ENCODE measurements around the gene PISD. TPM values are rescaled to one million over a fixed set of nuclear protein-coding genes. Genes with fewer than 3 reads are reported as not detected.
"Not testable (repeated sequence)": the region's sequence is repeated elsewhere in the genome, so short reads cannot be mapped to it uniquely, and the experiment has no call there.

Gene PISD
- total RNA-seq, 2 experiments from 2014 or later = 33.9 to 35.9 TPM

- no peaks in the 10 kb centered on the region for H3K27me3 Mint-ChIP-seq
- peak; percentile 0 for DNase-seq
- no peaks in the 10 kb centered on the region for H3K9me3 Mint-ChIP-seq
- no peak for ATAC-seq
- H3K4me1 Mint-ChIP-seq (ENCODE audit: low read depth) = no peaks in the 10 kb centered on the region
- H3K36me3 Mint-ChIP-seq (ENCODE audit: low read depth) = peaks cover 31% of the 10 kb centered on the region
- no peak overlapping the region for H3K4me3 Mint-ChIP-seq
- intact Hi-C loops (cut with micrococcal nuclease) = no loop called here
- POLR2A ChIA-PET = interaction anchor here (0.6 to 2.8 kb wide), 5 partner anchors 11 to 144 kb away, joined by 3 to 11 read pairs (median 3); no protein-coding TSS in a partner anchor
- CTCF ChIA-PET = no interaction called here
- H3K27ac Mint-ChIP-seq = no peak overlapping the region
- TF ChIP-seq CTCF (IDR thresholded peaks at IDR 0.05) = no peak
Observed at GRCh38 chr22:31603081-31603525, 58.9 kb downstream of the PISD start.

GRCh38 chr22:31602259-31602952, 59.6 kb downstream of the PISD start:
- ChIA-PET CTCF (no interaction called here), POLR2A (interaction anchor here (1.0 to 1.5 kb wide), 2 partner anchors 12 to 22 kb away, joined by 4 to 8 read pairs; no protein-coding TSS in a partner anchor)
- Mint-ChIP-seq H3K4me1 (ENCODE audit: low read depth) (no peaks in the 10 kb centered on the region), H3K4me3 (no peak overlapping the region), H3K9me3 (no peaks in the 10 kb centered on the region), H3K27ac (no peak overlapping the region), H3K36me3 (ENCODE audit: low read depth) (peaks cover 28% of the 10 kb centered on the region), H3K27me3 (no peaks in the 10 kb centered on the region)
- TF ChIP-seq CTCF (IDR thresholded peaks at IDR 0.05) = no peak
- intact Hi-C loops (cut with micrococcal nuclease) = no loop called here
- DNase-seq = no peak
- ATAC-seq = no peak

DNA sequence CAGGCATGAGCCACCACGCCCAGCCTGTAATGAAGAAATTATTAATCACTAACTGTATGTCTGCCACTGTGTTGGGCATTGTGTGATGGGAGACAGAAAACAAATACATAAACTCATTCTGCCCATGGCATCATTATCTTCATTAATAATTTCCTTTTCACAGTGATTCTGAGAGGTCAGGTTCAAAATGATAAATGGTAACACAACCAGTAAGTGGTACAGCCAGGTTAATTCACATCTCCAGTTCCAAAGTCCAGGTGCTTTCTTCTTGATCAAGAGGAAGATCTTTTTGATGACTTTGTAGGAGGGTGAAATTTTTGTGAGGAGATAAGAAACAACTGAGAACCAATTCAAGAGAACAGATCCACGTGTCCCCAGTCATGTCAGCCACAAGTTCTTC, 66.7 kb downstream of the PISD start:
- CTCF ChIA-PET = no interaction called here

GRCh38 chr22:31590161-31590560, 71.9 kb downstream of the PISD start:
- ATAC-seq; DNase-seq; CTCF ChIA-PET; intact Hi-C loops (cut with micrococcal nuclease); H3K4me3 Mint-ChIP-seq; POLR2A ChIA-PET; H3K27ac Mint-ChIP-seq; H3K27me3 Mint-ChIP-seq; H3K9me3 Mint-ChIP-seq: not testable (repeated sequence)
- peaks cover 45% of the 10 kb centered on the region for H3K36me3 Mint-ChIP-seq (ENCODE audit: low read depth)
- peaks cover 15% of the 10 kb centered on the region for H3K4me1 Mint-ChIP-seq (ENCODE audit: low read depth)

More for the DNA sequence above, 66.7 kb downstream of the PISD start:
- no peak for TF ChIP-seq CTCF (IDR thresholded peaks at IDR 0.05)
- POLR2A ChIA-PET = interaction anchor here (1.2 kb wide), 1 partner anchor 9 kb away, joined by 4 read pairs; no protein-coding TSS in a partner anchor
- peak overlapping the region; percentile 59 for H3K27ac Mint-ChIP-seq
- no peak overlapping the region for H3K4me3 Mint-ChIP-seq
- DNase-seq = no peak
- H3K4me1 Mint-ChIP-seq (ENCODE audit: low read depth) = no peaks in the 10 kb centered on the region
- no peaks in the 10 kb centered on the region for H3K9me3 Mint-ChIP-seq
- intact Hi-C loops (cut with micrococcal nuclease) = no loop called here
- no peak for ATAC-seq
- no peaks in the 10 kb centered on the region for H3K27me3 Mint-ChIP-seq
- H3K36me3 Mint-ChIP-seq (ENCODE audit: low read depth) = peaks cover 22% of the 10 kb centered on the region

GRCh38 chr22:31588970-31589675, 72.9 kb downstream of the PISD start:
- ChIA-PET CTCF (no interaction called here), POLR2A (interaction anchor here (0.6 to 0.7 kb wide), 2 partner anchors 56 to 129 kb away, joined by 3 to 4 read pairs; no protein-coding TSS in a partner anchor)
- ATAC-seq (no peak), DNase-seq (no peak)
- intact Hi-C loops (cut with micrococcal nuclease) = no loop called here
- TF ChIP-seq CTCF (IDR thresholded peaks at IDR 0.05) = no peak
- Mint-ChIP-seq H3K27ac (peak overlapping the region; percentile 12), H3K27me3 (no peaks in the 10 kb centered on the region), H3K4me1 (ENCODE audit: low read depth) (peaks cover 26% of the 10 kb centered on the region), H3K9me3 (no peaks in the 10 kb centered on the region), H3K36me3 (ENCODE audit: low read depth) (peaks cover 54% of the 10 kb centered on the region), H3K4me3 (no peak overlapping the region)
